HPDE6-E6E7 (cell line): ENCODE measurements around the gene ENTPD6.
A peak's percentile ranks its signal among the peaks of the same experiment; 100 is the strongest.
"Not testable (repeated sequence)": the region's sequence is repeated elsewhere in the genome, so short reads cannot be mapped to it uniquely, and the experiment has no call there.

ENCODE experiments used
- DNase-seq: peaks from one replicate; pipeline ENCODE4 v3.0.0; 2011; ENCODE audit warnings: missing footprints; ENCODE audit errors: extremely low spot score

ENTPD6 gene

GRCh38 chr20:25195014-25195961 is at the start of gene ENTPD6:
Gene ENTPD6 (plus strand): TSS chr20:25195712. CDS start chr20:25206537, 10,825 bp downstream.
- peak; percentile 99 for DNase-seq

- no peak for DNase-seq
These were observed 48.5 kb upstream of the ENTPD6 start for GRCh38 chr20:25146976-25147375.

DNA sequence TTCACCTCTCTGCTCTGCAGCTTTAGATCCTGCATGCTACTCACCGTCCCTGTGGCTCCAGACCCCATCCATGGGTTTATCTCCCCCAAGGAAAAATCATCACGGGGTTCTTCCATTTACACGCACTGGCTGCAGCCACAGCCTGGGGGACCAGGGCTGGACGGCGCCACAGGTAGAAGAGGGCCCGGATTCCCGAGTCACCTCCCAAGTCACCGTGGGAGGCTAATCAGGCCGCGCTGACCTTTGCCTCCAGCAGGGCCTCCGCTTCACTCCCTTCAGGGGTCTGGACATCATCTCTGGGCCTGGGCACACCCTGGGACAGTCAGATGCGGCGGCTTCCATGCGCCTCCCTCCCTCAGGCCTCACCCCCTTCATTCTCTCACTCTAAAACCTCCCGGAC is 47.8 kb upstream of the ENTPD6 start:
- DNase-seq: no peak

GRCh38 chr20:25148181-25148981 is 47.1 kb upstream of the ENTPD6 start:
- no peak for DNase-seq

DNA sequence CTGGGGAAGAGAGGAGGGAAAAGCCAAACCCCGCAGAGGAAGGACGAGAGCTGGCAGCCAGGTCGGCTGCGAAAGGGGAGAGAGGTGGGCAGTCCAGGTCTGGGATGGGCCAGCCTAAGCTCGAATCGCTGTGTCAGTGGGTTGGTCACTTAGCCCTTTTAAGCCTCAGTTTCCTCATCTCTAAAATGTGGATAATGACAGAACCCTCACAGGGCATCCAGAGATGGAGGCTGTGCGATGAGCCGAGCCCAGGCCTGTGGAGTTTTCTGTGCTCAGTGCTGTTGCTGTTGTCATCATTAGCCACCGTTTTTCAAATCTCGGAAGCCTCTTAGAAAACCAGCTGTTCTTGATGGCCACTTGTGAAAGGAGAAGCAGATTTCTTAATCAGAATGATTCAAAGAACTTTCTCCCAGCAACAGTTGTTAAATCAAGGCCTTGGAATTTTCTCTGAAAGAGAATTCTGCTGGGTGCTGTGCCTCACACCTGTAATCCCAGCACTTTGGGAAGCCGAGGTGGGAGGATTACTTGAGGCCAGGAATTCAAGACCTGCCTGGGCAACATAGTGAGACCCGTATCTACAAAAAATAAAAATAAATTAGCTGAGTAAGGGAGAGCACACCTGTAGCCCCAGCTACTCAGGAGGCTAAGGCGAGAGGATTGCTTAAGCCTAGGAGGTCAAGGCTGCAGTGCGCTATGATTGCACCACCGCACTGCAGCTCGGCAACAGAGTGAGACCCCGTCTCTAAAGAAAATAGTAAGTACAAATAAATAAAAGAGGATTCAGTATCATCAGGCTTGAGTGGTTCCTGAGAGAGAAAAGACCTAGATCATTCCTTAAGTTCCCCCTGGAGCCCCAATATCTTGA is 46.3 kb upstream of the ENTPD6 start:
- DNase-seq: no peak

- no peak for DNase-seq
These were observed 45.5 kb upstream of the ENTPD6 start for GRCh38 chr20:25150016-25150415.

DNA sequence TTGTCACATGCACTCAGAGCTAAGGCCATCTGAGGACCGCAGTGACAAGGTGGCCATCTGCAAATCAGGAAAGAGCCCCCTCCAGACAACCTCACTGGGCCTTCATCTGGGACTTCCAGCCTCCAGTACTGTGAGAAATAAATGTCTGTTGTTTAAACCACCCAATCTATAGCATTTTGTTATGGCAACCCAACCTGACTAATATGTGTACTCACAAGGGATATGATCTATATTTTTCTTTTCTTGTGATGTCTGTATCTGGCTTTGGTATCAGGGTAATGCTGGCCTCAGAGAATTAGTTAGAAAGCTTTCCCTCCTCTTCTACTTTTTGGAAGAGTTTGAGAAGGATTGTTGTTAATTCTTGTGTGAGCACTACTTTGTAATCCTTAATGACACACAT is 37.5 kb upstream of the ENTPD6 start:
- DNase-seq: no peak

GRCh38 chr20:25160467-25160866 is 35.0 kb upstream of the ENTPD6 start:
- DNase-seq: no peak

- no peak for DNase-seq
These were observed 34.6 kb upstream of the ENTPD6 start for GRCh38 chr20:25160897-25161296.

- no peak for DNase-seq
These were observed 30.4 kb upstream of the ENTPD6 start for GRCh38 chr20:25165128-25165527.

- DNase-seq: not testable (repeated sequence)
These were observed 29.3 kb upstream of the ENTPD6 start for GRCh38 chr20:25166105-25166782.

- DNase-seq: no peak
These were observed 22.2 kb upstream of the ENTPD6 start for GRCh38 chr20:25173321-25173720.

- no peak for DNase-seq
These were observed 21.6 kb upstream of the ENTPD6 start for GRCh38 chr20:25173886-25174308.

DNA sequence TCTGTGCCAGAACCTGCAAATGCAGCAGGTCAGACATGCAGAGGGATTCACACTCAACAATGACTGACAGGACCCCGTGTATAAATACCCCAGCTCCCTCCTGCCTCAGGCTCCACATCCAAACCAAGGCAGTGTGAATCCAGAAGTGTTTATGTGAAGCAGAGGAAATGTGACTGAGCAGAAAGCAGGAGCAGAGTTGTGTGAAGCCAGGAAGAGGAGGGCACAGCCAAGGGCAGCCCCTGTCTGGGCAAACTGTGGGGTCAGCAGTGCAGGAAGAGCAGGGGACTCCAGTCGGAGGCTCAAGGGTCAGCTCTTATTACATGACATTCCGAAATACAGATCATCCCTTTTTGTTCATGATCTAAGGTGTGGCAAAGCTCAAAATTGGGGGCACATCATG is 19.3 kb upstream of the ENTPD6 start:
- DNase-seq: no peak

DNA sequence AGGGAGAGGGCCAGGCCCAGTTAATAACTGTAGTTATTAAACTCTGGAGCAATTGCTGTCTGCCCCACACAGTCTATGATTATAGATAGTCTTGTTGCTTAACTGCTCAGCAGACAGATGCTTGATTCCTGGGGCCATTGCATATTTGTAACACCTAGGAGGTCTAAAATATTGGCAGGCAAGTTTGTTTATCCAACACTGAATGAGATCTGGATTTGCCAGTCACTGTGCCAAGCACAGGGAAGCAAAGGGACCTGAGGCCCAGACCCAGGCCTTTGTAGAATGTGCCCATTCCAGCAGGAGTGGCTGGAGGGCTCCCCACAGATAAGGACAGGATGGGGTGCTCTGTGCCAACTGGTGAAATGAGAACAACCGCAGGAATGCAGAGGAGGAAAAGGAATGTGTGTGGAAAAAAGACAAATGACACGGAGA is 17.6 kb upstream of the ENTPD6 start:
- DNase-seq: no peak

DNA sequence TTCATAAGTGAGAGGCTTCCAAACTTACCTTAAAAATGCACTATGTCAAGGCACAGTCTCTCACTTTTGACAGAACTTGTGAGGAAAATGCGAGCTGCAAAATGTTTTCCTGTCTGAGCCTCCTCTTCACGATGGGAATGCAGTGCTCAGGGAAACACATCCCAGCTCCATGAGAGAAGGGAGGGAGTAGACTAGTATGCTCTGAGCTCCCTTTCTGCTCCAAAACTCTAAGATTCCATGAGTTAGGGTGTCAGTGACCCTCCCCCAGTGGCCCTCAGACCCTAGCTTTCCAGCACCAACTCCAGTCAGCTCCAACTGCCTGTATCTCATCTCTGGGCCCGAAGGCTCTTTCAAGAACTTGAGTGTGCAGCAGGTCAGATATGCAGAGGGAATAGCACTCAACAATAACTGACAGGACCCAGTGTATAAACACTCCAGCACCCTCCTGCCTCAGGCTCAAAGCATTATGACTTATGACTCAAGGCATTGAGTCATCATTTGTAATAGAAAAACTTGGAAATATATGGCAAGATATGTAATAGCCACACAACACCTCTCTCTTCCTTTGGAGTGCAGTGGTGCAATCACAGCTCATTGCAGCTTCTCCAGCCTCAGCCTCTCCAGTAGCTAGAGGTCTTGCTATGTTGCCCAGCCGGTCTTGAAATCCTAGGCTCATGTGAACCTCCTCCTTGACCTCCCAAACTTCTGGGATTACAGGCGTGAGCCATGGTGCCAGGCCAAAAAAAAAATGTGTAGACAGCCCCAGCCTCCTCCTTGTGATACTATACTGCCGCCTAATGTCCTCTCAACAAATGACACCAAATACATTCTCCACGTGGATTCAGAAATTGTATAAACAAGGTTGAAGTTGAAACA is 16.7 kb upstream of the ENTPD6 start:
- peak; percentile 98 for DNase-seq

DNA sequence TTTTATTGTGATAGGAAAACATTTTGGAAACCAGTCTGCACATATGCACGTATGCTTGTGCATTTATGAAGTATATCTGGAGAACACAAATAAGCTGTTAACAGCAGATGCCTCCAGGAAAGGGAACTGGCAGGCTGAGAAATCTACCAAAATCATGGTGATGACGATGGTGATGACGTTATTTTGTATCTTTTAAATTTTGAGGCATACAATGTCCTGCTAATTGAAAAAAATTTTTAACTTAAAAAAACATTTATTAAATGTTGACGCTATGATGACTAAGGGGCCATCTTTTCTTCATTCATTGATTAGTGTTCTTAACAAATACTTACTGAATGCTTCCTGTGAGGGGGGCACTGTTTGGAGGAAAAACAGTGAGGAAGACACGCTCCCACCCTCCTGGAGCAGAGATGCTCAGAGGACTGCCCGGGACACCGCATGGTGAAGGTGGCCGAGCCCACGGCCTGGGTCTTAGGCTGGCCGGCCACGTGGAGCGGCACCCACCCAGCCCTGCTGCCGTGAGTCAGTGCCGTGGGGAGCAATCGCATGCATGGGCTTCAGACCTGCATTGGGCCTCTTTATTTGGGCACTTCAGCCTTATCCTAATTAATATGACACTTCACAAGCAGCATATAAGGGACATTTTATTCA is 15.9 kb upstream of the ENTPD6 start:
- DNase-seq: no peak

DNA sequence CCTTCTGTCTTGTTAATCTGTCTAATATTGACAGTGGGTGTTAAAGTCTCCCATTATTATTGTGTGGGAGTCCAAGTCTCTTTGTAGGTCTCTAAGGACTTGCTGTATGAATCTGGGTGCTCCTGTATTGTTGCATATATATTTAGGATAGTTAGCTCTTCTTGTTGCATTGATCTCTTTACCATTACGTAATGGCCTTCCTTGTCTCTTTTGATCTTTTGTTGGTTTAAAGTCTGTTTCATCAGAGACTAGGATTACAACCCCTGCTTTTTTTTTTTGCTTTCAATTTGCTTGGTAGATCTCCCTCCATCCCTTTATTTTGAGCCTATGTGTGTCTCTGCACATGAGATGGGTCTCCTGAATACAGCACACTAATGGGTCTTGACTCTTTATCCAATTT is 11.1 kb upstream of the ENTPD6 start:
- DNase-seq: not testable (repeated sequence)

DNA sequence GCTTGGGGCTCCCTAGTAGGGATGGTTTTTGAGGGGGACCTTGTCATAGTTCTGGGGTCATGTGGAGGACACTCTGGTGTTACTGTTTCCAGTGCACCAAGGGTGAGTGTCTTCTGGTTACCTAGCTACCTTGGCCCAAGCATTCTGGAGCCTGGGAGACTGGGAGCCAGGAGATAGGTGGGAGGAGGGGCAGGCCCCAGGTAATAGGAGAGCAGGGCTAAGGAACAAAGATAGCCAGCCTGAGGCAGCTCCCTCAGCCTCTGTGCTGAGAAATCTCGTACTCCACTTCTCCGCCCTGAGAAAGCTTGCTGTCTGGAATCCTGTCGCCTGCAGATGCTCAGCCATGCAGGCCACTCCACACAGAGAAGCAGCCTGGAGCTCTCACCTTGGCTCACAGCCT is 8.3 kb upstream of the ENTPD6 start:
- DNase-seq: no peak

GRCh38 chr20:25187635-25188034 is 7.9 kb upstream of the ENTPD6 start:
- no peak for DNase-seq
